H1 (cell line): ENCODE data around the gene CRTAP. TPM values are rescaled to one million over a fixed set of nuclear protein-coding genes. Genes with fewer than 3 reads are reported as not detected.

ENCODE experiments used
- polyA plus RNA-seq, 7 experiments: library from polyadenylated mRNA; depleted of rRNA in 3 of 7; stranded (reverse) in 5 of 7; unstranded in 2 of 7; fragments of >200 nt in 5 of 7; fragments of 200-250 nt in 2 of 7; gene quantifications; 1 replicate in 5 of 7; 2 replicates in 1 of 7; 4 replicates in 1 of 7; pipeline versions ENCODE4 v1.2.1 to v1.2.3, GENCODE V29; 2011 to 2013; ENCODE audit warnings: missing spikeins in 2 of 7, mixed read lengths in 2 of 7
- total RNA-seq: library from RNA; stranded (reverse); fragmentation: NEBNext Ultra II Directional; extraction: Animal tissue kit (Norgen Biotek cat#: 25700); gene quantifications from 2 replicates; pipeline ENCODE4 v1.2.1, GENCODE V29; 2021
- TF ChIP-seq, protein P1 (sequence below): fragments of 300-600 bp; sonication (generic); IDR thresholded peaks from 2 replicates; pipeline ENCODE4 v1.7.1; 2012; ENCODE audit warnings: low read length, moderate library complexity, mild to moderate bottlenecking, inconsistent platforms; ENCODE audit not compliant: insufficient replicate concordance

Gene CRTAP
- total and polyA plus RNA-seq, 2 of the 8 experiments (the other 6 are each of a cell fraction or from before 2014, with no cell fraction given), result 159 to 188 TPM

DNA sequence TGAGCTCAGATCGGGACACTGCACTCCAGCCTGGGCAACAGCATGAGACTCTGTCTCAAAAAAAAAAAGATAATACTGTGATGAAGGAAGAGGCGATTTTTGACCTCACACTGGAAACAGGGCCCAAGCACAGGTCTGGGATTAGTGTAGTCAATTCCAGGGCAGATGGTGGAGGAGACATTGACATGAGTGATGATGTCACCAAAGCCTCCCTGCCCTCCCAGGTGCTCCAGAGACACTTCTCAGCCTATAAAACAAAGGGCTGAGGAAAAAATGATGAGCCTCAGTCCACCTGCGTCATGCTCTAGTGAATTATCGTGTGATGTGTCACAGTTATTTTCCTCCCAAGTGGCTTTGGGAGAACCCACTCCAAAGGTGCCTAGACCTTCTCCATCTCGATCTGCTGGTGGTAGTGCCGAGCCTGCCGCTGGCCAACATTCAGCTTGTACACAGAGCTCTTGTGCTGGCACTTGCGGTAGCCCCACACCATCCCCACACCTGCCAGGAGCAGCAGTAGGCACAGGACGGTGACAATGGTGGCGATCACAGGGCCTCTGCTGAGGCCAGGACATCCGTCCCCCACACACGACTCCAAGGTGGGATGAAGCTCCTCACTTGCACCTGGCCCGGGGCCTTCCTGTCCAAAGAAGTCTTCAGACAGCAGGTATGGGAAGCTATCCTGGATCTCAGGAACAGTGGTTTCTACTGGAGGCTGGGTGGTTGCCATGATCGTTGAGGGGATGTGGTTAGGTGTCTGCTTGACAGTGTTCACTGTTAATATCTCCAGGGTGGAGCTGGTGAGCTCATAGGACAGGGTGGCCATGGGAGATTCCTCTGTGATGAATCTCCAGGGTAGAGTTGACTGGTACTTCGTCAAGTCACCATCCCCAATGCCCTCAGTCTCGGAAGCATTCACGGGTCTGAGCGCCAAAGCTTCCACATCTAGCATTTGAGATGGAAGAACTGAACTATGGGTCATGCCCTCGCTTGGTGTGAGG is 38.8 kb downstream of the CRTAP start (continued):
- TF ChIP-seq, protein P1, sequence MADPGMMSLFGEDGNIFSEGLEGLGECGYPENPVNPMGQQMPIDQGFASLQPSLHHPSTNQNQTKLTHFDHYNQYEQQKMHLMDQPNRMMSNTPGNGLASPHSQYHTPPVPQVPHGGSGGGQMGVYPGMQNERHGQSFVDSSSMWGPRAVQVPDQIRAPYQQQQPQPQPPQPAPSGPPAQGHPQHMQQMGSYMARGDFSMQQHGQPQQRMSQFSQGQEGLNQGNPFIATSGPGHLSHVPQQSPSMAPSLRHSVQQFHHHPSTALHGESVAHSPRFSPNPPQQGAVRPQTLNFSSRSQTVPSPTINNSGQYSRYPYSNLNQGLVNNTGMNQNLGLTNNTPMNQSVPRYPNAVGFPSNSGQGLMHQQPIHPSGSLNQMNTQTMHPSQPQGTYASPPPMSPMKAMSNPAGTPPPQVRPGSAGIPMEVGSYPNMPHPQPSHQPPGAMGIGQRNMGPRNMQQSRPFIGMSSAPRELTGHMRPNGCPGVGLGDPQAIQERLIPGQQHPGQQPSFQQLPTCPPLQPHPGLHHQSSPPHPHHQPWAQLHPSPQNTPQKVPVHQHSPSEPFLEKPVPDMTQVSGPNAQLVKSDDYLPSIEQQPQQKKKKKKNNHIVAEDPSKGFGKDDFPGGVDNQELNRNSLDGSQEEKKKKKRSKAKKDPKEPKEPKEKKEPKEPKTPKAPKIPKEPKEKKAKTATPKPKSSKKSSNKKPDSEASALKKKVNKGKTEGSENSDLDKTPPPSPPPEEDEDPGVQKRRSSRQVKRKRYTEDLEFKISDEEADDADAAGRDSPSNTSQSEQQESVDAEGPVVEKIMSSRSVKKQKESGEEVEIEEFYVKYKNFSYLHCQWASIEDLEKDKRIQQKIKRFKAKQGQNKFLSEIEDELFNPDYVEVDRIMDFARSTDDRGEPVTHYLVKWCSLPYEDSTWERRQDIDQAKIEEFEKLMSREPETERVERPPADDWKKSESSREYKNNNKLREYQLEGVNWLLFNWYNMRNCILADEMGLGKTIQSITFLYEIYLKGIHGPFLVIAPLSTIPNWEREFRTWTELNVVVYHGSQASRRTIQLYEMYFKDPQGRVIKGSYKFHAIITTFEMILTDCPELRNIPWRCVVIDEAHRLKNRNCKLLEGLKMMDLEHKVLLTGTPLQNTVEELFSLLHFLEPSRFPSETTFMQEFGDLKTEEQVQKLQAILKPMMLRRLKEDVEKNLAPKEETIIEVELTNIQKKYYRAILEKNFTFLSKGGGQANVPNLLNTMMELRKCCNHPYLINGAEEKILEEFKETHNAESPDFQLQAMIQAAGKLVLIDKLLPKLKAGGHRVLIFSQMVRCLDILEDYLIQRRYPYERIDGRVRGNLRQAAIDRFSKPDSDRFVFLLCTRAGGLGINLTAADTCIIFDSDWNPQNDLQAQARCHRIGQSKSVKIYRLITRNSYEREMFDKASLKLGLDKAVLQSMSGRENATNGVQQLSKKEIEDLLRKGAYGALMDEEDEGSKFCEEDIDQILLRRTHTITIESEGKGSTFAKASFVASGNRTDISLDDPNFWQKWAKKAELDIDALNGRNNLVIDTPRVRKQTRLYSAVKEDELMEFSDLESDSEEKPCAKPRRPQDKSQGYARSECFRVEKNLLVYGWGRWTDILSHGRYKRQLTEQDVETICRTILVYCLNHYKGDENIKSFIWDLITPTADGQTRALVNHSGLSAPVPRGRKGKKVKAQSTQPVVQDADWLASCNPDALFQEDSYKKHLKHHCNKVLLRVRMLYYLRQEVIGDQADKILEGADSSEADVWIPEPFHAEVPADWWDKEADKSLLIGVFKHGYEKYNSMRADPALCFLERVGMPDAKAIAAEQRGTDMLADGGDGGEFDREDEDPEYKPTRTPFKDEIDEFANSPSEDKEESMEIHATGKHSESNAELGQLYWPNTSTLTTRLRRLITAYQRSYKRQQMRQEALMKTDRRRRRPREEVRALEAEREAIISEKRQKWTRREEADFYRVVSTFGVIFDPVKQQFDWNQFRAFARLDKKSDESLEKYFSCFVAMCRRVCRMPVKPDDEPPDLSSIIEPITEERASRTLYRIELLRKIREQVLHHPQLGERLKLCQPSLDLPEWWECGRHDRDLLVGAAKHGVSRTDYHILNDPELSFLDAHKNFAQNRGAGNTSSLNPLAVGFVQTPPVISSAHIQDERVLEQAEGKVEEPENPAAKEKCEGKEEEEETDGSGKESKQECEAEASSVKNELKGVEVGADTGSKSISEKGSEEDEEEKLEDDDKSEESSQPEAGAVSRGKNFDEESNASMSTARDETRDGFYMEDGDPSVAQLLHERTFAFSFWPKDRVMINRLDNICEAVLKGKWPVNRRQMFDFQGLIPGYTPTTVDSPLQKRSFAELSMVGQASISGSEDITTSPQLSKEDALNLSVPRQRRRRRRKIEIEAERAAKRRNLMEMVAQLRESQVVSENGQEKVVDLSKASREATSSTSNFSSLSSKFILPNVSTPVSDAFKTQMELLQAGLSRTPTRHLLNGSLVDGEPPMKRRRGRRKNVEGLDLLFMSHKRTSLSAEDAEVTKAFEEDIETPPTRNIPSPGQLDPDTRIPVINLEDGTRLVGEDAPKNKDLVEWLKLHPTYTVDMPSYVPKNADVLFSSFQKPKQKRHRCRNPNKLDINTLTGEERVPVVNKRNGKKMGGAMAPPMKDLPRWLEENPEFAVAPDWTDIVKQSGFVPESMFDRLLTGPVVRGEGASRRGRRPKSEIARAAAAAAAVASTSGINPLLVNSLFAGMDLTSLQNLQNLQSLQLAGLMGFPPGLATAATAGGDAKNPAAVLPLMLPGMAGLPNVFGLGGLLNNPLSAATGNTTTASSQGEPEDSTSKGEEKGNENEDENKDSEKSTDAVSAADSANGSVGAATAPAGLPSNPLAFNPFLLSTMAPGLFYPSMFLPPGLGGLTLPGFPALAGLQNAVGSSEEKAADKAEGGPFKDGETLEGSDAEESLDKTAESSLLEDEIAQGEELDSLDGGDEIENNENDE, result no peak
